NCI-H1048 (cell line): ENCODE measurements around the gene GPR37.

Source experiments
- DNase-seq: peaks from one replicate; lab custom pipeline; 2025; lab: John Stamatoyannopoulos, UW

The GPR37 gene, protein sequence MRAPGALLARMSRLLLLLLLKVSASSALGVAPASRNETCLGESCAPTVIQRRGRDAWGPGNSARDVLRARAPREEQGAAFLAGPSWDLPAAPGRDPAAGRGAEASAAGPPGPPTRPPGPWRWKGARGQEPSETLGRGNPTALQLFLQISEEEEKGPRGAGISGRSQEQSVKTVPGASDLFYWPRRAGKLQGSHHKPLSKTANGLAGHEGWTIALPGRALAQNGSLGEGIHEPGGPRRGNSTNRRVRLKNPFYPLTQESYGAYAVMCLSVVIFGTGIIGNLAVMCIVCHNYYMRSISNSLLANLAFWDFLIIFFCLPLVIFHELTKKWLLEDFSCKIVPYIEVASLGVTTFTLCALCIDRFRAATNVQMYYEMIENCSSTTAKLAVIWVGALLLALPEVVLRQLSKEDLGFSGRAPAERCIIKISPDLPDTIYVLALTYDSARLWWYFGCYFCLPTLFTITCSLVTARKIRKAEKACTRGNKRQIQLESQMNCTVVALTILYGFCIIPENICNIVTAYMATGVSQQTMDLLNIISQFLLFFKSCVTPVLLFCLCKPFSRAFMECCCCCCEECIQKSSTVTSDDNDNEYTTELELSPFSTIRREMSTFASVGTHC

GRCh38 chr7:124765401-124766352 lies at the start of gene GPR37:
TSS of gene GPR37 (minus strand) at chr7:124765792. CDS start at chr7:124764976, 816 bp downstream.
- peak; percentile 50 for DNase-seq

DNA sequence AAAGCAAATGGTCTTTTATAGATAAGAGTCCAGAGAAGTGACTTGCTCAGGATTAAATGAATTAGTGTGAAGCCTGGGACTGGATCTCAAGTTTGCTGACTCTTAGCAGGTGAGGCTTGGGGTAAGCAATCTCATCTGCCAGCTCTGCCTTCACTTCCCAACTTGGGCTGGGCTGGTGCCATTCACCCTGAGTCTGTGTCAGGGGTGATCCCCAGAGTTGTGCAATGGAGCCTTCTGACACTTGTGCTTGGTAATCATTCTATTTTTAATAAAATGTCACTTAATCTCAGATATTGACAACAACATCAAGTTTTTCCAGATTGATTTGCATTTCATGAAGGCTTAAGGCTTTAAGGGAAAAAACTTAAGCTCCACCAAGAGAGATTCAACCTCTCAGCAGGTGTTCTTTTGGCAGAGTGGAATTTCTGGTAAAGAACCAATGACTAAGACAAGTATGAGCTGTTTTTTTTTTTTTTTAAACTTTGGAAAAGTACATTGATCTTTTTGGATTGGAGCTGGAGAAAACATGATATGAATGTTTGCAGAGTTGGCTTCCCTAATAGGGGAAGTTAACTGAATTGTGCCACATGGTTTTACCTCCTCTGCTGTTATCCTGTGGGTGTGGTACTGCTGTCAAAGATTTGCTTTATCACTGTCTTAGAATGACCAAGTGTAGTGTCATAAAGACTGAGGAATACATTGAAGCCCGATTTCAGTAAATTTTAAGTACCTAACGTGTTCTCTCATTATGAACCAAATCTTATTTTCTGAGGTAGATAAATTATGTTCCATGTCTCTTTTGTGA lies 48.6 kb upstream of the GPR37 start:
- DNase-seq: no peak

GRCh38 chr7:124812764-124813163 lies 47.2 kb upstream of the GPR37 start:
- DNase-seq: no peak

DNA sequence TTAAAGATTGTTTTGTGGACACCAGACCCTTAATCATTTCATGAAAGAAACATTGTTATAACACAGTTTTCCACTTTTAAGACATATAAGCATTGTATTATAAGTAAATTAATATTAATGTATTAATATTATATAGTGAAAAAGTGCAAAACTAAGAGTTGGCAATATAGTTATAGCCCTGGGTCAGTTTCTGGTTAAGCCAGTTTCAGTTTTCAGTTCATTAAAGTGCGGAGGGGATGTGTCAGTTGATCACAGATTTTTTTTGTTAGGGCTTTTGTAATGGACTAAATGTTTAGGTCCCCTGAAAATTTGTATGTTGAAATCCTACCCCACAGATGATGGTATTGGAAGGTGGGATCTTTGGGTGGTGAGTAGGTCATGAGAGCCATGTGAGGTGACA lies 45.7 kb upstream of the GPR37 start:
- no peak for DNase-seq

- DNase-seq: no peak
These were observed 45.0 kb upstream of the GPR37 start for GRCh38 chr7:124810605-124811004.

DNA sequence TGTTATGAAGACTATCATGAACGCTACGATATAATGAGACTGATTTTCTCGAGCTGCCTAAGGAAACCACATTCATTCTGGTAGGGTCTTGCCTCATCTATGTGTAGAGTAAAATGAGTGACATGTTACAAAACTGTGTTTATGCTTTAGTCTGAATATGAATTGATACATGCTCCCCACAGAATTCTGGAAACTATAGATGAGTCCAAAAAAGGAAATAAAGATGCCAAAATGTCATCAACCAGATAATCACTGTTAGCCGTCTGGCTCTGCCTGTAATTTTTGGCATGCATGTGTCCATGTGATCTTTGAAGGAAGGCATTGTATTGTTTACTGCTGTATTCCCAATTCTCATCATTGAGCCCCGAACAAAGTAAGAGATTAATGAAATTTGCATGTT lies 42.6 kb upstream of the GPR37 start:
- DNase-seq: no peak

DNA sequence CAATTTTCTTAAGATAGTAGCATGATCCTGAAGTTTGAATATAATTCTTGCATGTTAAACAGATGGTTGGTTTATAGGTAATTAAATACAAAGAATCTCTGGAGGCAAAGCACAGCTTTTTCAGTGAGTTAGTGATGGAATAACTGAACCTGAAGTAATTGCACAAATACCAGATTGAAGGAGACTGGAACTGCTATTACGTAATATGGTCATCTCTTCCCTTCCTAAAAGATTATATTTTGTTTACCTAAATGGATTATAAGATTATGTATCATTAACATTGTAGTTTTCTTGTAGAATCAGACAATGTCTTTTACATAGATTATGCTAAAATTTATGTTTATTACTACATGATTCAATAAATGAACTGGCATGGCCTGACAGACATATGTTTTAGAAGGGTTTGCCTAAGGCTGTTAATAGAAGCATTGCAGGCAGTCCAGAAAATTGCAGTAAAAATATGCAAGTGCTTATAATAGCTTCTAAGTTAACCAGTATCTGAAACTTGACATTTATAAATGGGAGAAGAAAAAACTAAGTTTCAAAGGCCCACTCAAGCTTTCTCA lies 35.8 kb upstream of the GPR37 start:
- no peak for DNase-seq

GRCh38 chr7:124800386-124800785 lies 34.8 kb upstream of the GPR37 start:
- DNase-seq: no peak

- DNase-seq: no peak
These were observed 33.9 kb upstream of the GPR37 start for GRCh38 chr7:124799448-124799847.

DNA sequence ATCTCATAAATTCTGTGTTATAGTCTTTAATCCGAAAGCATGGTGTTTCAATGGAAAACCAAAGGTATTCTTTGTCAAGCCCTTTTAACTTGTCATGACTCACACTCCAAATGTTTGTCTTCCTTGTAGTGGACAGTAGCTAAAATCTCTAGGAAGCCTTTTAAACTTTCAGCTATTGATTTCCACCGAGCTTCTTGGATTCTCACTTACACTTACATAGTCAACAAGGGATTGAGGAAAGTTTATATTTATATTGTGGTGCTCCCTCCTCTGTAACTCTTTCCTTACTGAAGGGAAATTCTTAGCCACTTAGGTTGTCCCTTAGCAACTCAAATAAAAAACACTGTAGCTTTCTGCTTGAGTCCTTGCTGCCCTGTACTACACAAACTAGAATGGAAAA lies 31.2 kb upstream of the GPR37 start:
- DNase-seq: no peak

GRCh38 chr7:124792696-124793095 lies 27.1 kb upstream of the GPR37 start:
- DNase-seq: no peak

- no peak for DNase-seq
These were observed 26.4 kb upstream of the GPR37 start for GRCh38 chr7:124792002-124792401.

DNA sequence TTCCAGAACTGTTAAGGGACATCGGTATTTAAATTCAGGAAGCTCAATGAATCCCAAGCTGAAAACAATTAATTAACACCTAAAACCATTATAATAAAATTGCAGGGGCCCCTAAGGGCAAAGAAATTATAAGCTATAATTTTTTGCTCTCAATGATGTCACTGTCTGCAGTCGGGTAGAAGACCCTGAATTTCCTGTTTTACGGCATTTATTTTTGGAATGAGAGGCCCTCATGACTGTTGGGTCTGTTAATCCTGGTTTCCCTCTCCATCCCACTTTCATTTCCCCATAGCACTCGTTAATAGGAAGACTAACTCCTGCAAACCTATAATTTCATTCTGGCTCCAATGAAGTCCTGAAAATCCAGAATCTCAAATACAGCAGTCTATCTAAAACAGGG lies 25.8 kb upstream of the GPR37 start:
- DNase-seq: peak; percentile 21

- DNase-seq: no peak
These were observed 25.1 kb upstream of the GPR37 start for GRCh38 chr7:124790645-124791044.

DNA sequence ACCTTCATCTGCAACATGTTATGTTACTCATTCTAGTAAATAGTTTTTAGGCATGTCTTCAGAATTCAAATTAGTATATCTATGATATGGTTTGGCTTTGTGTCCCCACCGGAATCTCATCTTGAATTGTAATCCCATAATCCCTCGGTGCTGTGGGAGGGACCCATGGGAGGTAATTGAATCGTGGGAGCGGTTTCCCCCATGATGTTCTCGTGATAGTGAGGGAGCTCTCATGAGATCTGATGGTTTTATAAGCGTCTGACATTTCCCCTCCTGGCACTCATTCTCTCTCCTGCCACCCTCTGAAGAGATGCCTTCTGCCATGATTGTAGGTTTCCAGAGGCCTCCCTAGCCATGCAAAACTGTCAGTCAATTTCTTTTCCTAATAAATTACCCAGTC lies 20.4 kb upstream of the GPR37 start:
- no peak for DNase-seq

DNA sequence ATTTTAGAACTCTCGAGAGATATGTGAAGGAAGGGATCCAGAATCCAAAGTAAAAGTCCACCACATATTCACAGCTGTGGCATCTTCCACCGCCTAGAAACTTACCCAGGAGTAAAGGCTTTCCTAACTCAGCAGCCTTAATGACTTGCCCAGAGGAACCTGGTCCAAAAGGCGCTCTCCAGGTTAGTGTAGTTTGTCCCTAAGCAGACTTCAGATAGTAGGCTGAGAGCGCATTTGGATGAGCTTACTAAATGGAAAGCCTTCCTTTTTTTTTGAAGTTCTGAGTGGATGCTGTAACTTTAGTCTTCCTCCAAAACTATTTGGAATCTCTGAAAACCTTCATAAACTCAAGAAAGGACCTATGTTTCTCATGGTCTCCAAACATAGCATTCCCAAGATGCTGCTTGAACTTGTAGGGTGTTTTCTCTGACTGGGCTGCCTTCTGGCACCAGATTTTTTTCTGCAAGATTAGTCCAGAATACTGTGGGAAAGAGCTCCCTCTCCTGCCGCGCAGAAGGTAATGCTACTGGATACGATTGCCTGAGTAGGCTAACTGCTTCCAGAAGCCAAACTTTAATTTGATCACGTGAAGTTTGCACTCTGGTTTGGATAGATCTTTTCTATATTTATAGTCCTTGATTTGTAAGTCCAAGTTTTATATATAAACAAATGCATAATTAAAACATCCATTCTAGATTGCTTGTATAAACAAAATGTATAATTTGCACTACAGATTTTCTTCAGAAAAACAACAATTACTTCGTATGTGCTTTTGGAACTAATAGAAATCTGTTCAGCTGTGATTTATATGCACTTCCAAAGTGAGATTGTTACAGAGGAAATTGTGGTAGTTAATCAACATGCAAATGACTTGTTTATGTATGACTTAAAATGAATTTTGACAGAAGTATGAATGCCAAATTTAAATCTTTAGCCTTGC lies 19.6 kb upstream of the GPR37 start:
- DNase-seq: no peak

GRCh38 chr7:124783271-124783670 lies 17.7 kb upstream of the GPR37 start:
- no peak for DNase-seq

- peak; percentile 13 for DNase-seq
These were observed 16.5 kb upstream of the GPR37 start for GRCh38 chr7:124781907-124782734.

DNA sequence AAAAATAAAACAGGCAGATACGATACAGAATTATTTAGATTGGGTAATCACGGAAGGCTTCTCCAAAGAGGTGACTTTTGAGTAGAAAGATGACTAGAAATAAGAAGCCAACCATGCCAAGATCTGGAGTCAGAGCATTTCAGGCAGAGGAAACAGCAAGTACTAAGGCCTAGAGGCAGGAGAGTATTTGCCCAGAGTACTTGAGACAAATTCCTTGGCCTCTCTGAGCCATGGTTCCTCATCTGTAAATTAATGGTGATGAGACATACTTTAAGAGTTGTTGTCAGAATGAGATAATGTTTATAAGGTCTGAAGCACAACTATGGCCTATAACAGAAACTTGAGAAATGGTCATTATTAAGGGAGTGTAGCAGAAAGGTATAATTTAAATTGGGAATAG lies 15.8 kb upstream of the GPR37 start:
- no peak for DNase-seq
